SH-SY5Y (cell line): ENCODE results near the gene IGFN1.

ENCODE experiments used
- GATA2 ChIP-seq: IDR thresholded peaks from 2 replicates; pipeline ENCODE4 v1.6.1; 2011; ENCODE audit warnings: mild to moderate bottlenecking, low read depth, low read length
- GATA3 ChIP-seq: IDR thresholded peaks from 2 replicates; pipeline ENCODE4 v1.6.1; 2011; ENCODE audit warnings: low read depth, mild to moderate bottlenecking, low read length, moderate library complexity

- TF ChIP-seq GATA2 (no peak), GATA3 (no peak)
These were observed 1.1 kb downstream of the IGFN1 start for GRCh38 chr1:201191653-201192260.
